ENCODE results near the gene MAF.

DNA sequence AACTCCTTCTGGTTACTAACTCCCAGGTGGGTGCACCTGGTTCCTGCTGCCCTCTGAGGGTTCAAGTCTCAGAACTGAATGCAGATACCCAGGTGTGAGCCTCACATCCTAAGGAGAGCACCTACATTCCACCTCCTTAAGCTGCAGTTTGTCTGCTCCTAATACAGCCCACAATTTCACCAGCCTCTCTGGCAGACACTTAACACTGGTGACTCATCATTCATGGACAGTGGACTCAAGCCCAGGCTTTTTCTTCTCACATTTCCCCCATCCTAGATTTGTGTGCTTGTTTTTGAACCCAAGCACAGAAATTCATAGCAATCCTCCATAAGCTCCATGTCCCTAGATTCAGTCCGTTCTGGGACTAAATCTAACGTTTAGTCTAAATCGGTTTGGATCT lies 7.0 kb upstream of the MAF start:
- TF ChIP-seq, protein P1, sequence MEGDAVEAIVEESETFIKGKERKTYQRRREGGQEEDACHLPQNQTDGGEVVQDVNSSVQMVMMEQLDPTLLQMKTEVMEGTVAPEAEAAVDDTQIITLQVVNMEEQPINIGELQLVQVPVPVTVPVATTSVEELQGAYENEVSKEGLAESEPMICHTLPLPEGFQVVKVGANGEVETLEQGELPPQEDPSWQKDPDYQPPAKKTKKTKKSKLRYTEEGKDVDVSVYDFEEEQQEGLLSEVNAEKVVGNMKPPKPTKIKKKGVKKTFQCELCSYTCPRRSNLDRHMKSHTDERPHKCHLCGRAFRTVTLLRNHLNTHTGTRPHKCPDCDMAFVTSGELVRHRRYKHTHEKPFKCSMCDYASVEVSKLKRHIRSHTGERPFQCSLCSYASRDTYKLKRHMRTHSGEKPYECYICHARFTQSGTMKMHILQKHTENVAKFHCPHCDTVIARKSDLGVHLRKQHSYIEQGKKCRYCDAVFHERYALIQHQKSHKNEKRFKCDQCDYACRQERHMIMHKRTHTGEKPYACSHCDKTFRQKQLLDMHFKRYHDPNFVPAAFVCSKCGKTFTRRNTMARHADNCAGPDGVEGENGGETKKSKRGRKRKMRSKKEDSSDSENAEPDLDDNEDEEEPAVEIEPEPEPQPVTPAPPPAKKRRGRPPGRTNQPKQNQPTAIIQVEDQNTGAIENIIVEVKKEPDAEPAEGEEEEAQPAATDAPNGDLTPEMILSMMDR (optimal IDR thresholded peaks at IDR 0.05 in 1 of 3, IDR thresholded peaks at IDR 0.05 in 1 of 3, conservative IDR thresholded peaks at IDR 0.05 in 1 of 3; ENCODE audit: extremely low read depth in 1 of 3, insufficient read depth in 2 of 3, low read length in 3 of 3): no peak
- TF ChIP-seq EZH2 (IDR thresholded peaks at IDR 0.05; ENCODE audit: low read length): no peak
